ENCODE results near the gene TRAK1.

TRAK1 gene

DNA sequence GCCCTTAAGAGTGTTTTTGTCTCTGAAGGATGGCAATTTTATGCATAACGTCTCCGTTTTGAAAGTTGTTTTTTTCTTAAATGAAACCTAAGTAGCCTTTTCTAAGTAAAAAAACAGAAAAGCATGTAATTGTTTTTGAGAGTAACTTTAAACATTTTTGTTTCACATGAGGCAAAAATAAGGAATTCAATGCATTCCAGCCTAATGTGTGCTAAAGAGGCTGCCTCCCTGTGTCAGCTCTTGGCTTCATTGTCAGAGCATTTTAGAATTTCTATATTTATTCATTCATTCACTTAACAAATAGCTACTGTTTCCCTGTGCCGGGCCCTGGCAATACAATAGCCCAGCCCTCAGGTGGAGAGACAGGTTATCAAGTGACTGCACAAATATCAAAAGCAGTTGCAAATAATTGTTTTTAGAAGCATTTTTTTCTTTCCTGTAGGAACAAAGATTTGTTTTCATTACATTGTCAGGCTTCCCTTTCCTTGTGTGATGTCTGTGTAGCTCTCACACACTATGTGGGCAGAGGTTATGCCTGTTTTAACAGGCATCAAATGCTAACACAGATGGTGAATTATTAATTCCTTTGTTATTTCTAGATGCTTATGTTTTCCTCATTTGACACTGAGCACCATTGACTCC lies 93.0 kb downstream of the TRAK1 start:
- no peak for DNase-seq

DNA sequence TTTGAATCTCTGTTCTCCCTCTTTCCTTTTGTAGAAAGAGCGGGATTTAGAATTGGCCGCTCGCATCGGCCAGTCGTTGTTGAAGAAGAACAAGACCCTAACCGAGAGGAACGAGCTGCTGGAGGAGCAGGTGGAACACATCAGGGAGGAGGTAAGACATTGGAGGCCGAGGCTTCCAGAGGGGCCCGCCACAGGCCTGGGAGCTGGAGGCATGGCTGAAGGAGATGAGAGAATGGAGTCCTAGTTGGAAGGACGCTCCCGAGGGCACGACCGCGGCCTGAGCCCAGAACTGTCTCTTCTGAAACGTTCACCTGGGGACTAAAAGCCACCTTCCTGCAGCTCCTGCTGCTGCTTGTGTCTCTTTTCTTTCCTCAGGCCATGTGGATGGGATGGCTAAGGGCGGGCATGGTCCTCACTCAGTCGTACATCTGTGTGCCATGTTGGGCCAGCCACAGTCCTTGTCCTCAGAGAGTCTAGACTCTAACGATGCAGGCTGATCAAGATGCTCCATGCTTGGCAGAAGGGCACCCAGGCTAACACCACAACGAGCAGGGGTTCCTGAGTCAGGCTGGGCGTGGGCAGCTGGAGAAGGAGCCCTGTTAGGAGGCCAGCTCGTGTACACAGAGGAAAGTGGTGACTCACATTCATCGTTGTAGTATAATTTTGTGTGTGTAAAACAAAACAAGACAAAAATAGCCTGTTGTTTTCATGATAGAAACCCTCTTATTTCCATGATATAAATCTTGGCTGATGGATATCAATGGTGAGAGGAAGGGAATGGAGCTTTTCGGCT lies 93.7 kb downstream of the TRAK1 start:
- DNase-seq, result no peak

DNA sequence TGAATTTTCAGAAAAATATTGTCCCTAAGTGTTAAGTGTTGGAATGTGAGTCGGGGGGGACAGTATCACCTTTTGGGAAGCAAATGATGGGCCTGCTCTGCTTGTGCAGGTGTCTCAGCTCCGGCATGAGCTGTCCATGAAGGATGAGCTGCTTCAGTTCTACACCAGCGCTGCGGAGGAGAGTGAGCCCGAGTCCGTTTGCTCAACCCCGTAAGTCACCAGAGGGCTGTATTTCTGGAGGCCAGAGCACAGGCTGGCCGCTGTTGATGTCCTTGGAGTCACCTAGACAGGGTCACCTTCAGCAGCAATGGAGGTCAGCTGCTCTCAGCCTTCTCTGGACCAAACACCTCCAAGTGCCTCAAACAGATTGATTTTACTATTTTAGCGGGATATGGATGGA lies 96.8 kb downstream of the TRAK1 start:
- DNase-seq, result no peak

DNA sequence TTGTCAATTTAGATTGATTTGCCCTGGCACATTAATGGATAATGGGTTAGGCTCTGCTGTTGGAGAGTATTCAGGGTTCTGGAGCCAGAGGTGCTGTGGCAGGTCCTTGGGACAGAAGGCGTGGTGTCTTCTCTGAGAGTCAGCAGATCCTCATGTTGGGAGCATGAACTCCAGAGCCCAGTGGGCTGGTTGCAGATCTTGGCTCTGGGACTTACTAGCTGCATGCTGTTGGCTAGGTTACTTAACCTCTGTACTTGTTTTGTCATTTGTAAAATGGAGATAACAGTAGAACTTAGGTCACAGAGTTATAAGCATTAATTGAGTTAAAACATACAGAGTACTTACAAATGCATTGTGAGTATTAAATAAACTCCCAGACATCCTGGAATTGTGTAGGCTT lies 97.2 kb downstream of the TRAK1 start:
- no peak for DNase-seq

DNA sequence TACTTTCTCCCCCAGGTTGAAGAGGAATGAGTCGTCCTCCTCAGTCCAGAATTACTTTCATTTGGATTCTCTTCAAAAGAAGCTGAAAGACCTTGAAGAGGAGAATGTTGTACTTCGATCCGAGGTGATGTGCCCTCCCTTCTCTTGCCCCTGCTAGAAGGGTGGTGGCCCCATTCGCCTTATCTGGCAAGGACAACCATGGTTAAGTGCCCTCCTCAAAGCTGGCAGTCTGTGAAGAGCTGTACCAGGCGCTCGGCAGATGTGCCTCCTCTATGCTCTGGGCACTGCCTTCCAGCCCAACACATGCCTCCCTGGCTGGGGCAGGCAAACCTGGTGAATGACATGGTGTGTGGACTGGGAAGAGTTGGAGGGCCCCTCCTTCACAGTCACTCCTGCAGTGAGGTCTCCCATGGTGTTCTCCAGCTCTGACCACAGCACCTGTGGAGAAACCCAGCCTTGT lies 97.9 kb downstream of the TRAK1 start:
- no peak for DNase-seq

DNA sequence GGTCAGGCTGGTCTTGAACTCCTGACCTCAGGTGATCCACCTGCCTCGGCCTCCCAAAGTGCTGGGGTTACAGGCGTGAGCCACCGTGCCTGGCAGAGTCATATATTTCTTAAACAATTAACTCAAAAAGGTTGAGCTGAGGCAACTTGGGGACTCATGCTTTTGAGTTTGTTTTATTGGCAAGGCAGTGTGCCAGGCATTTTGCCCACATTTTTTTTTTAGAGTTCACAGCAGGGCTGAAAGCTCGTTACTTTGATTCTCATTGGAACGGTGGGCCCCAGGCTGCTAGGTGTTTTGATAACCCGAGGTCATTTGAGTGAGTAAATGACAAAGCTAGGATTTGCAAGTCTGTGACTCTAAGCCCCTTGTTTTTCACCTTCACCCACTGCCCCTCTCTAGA lies 98.6 kb downstream of the TRAK1 start:
- no peak for DNase-seq

DNA sequence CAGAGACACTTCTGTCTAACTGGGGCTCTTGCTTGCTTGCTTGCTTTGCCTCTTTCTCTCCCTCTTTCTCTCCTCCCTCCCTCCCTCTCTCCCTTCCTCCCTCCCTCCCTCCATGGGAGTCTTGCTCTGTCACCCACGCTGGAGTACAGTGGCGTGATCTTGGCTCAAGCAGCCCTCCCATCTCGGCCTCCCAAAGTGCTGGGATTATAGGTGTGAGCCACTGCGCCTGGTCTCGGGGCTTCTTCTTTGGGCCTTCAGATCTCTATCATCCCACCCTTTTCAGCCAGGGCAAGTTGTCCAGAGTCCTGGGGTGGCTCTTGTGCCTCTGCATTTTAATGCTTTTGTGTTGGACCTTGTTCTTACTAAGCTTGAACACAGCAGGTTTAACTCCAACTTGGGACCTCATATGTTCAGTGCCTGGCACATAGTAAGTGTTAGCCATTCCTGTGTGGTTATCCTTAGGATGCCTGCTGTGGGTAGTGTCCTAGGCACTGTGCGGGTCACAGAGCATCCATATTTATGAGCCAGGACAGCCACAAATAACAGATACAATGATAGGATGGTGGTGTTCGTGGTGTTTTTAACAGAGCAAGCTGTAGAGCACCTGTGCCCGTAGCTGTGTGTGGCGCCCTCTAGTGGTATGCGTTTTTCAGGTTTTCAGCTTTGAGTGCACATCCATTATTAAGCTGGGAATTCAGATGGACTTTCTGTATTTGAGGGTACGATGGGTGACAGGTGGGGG lies 99.7 kb downstream of the TRAK1 start:
- peak; percentile 51 to 61 for DNase-seq

DNA sequence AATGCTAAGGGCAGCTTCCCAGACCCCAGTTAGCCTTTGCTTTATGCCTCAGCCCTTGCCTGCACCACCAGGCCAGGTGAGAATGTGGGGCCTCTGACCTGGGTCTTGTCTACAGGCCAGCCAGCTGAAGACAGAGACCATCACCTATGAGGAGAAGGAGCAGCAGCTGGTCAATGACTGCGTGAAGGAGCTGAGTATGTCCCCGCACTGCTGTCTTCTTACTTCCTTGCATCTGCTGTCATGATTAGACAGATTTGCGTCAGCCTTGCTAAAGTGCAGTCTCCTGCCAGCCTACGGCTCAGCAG lies 100.2 kb downstream of the TRAK1 start:
- no peak for DNase-seq

DNA sequence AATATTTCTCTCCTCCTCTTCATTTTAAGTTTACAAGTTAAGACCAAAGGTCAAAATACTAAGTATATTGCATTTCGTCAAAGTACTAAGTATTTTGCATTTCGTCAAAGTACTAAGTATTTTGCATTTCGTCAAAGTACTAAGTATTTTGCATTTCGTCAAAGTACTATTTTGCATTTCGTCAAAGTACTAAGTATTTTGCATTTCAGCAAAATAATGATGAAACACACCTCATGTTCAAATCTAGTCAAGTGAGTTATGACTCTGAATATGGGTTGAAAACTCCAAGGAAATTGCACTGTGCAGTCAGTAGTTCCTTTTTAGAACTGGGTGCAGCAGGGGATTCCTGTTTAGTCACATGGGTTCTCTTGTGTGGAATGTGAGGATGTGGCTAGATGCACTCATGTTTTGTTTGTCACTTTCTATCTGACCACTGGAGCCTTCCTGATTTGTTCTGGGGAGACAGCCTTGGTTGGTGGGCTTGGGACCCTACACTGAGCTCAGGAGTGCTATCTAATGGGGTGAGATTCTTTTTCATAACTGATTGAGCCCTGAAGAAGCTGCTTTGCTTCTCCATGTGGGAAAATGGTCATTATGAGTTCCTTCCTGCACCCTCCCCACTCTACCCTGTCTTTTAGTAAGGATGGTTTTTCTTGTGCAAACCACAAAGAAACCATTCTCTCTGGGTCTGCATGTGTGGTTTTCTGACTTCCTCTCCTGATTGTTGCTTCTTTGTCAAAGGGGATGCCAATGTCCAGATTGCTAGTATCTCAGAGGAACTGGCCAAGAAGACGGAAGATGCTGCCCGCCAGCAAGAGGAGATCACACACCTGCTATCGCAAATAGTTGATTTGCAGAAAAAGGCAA lies 101.4 kb downstream of the TRAK1 start:
- DNase-seq, result no peak

DNA sequence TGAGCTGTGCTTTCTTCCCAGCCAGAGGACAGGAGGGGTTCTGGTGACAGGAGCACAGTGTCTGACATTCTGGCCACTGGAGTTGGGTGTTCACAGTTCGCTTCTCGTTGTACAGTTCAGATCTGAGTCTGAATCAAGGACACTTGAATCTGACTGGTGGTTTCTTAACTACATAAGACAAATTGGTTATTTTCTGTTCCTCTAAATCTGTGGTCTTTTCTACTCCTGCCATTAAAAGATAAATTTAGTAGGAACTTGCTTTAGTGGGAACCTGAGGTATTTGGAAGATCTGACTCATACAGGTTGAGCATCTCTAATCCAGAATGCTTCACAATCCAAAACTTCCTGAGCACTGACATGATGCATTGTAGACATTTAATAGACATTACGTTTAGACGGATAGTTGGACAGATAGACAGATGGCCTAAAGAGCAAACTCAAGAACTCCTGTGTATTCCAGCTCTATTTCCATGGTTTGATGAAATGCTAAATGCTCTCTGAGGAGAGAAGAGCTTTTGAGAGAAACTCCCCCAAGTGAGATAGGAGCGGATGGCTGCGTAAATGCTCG lies 103.9 kb downstream of the TRAK1 start:
- DNase-seq, result no peak

DNA sequence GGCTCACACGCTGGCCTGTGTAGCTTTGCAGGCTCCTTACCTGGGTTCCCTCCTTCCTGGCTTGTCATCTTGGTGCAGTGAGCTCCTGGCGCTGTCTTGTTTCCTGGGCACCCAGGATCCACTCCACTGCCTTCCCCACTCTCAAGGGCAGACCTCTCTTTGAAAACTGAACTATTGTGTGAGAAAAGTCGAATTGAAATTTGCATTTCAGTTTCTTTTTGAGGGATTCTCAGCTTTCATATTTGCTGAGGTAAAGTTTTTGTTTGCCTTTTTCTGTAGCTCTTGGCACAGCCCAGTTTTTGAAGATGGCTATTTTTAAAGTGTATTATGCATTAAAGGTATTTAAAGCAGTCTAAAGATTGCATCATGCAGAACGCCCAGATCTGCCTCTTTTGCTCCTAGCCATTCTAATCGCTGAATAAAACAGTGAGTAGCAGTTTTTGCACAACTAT lies 104.7 kb downstream of the TRAK1 start:
- DNase-seq, result no peak

DNA sequence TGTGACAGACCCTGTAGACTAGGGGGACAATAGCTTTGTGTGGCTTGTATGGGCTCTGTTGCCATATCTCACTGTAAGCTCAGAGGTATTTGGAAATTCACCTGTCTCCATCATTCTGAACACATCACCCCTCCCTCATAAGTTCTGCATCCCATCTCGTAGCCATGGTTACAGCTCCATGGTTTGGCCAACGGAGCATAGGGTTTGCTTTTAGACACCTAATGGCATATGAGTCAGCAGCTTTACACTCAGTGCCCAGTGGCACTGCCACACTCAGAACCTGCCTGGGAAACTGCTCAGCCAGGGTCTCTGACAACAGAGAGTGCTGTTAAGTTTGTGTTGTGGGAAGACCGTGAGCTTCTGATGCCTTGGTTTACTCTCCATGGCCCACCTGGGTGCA lies 107.6 kb downstream of the TRAK1 start:
- DNase-seq, result no peak

DNA sequence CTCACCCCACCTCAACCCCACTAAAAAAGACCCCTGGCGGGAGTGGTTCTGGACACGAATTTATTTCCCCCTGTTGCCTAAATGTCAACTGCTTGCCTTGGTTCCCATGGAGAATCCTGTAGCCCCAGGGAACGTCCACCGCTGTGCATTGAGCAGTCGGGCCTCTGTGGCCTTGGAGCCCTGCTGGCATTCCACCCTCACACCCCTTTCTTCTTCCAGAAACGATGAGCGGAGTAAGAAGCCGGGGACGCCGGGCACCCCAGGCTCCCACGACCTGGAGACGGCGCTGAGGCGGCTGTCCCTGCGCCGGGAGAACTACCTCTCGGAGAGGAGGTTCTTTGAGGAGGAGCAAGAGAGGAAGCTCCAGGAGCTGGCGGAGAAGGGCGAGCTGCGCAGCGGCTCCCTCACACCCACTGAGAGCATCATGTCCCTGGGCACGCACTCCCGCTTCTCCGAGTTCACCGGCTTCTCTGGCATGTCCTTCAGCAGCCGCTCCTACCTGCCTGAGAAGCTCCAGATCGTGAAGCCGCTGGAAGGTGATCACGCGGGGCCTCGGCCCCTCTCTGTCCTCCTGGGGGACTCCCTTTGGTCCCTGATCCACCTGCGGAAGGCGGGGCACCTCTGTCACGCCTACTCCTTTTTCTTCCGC lies 111.2 kb downstream of the TRAK1 start:
- DNase-seq, result no peak

DNA sequence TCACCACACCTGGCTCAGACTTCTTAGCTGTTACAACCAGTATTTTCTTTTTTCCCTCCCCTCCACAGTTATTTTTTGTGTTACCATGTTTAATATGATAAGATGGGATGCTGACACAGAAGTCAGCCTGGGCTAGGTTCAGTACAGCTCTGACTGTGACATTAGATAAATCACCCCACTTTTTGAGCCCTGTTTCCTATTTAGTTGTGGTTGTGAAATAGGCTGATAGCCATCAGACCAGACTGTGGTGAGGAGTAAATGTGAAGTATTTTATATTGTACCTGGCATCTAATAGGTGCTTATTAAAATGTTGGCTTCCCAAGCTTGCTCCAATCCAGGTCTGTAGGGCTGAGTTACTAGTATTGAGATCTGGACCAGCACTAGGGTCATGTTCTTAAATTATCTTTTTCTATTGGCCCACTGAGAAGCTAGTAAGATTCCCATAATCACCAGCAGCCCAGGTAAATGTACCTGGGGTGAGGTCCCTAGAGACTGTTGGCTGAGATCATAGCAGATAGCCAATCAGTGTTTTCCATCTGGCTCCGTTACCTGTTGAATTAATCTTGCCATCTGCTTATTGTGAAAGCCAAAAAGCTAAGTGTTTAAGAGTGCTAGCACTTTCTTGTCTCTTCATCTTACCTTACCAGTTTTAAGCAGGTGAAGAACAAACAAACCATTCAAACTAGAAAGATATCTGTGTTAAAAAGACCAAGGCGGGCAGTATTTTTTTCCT lies 113.9 kb downstream of the TRAK1 start:
- DNase-seq, result no peak

DNA sequence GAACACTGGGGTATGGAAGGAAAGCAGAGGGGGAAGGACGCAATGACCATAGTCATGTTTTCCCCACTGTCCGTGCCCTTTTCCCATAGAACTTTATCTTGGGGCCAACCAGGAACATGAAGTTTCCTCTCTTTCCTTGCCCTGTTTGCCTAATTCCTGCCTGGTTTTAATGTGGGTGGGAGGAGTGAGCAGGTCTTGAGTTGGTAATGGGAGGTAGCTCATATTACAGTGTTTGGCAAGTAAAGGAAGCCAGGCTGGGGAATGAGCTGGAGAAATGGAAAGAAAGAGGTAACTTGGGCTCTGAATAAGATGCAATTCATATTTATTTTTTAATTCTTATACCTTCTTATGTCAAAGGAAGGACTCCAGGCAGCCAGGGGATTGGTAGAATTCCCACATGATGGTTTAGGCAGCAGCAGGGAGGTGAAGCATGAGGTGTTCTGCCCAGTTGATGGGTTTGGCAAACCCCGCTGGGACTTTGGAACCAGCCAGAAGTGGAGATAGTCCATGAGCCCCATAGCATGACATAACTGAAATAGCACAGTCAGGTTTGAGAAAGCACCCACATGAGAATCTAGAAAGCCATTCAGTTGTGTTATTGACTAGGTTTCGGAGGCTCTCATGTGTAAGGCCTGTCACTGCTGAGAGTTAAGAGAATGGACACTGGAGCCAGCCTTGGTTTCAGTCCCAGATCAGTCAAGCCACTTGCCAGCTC lies 114.8 kb downstream of the TRAK1 start:
- no peak for DNase-seq

DNA sequence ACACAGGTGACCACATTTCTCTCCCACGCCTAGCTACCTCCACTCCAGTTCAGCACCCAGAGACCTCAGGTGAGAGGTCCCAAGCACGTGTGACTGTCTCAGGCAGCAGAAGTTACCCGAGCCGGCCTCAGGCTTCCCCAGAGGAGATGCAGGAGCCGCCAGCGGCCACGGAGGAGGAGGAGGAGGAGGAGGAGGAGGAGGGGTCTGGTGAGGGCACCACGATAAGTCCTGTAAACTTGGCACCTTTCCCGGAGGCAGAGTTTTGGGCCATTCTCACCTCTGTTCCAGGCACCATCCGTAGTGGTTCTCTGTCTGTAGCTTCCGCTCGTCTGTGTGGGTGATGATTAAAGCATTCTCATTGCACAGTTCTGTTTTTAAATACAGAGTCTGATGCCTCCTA lies 118.8 kb downstream of the TRAK1 start:
- DNase-seq, result no peak

DNA sequence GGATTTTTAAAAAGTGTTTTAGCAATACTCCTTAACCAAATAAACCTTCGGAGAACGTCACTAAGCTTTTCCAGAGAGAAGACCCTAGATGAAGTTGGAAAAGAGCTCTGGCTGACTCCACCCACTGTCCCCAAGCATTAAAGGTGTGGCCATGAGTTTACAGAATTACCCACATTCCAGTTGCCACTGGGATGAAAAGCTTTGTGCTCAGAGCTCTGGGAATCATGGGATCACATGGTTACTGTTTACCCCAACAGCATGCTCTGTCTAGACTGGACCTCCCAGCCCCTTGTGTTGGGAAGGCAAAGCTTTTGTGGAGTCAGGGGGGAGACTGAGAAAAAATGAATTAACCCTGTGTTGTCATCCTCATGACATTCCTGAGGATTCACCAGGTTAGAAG lies 119.6 kb downstream of the TRAK1 start:
- no peak for DNase-seq

DNA sequence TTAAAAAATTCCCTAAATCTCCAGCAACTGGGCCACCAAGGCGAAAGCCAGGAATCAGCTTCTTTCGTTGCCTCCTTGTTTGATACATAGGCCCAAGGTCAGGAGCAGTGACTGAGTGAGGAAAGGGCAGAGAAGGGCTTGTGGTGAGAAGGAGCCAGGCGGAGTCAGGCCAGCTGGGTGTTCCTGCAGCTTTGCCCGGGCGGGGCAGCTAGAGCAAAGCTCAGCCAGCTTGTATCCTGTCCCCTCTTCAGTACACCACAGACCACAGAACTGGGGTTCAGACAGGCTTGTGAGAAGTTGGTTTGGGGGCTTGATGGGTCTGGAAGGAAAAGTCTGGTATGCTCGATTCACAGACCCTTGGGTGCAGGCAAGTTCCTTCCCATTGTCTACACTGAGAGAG lies 122.3 kb downstream of the TRAK1 start:
- peak in 1 of 2 donors; percentile 21 for DNase-seq

DNA sequence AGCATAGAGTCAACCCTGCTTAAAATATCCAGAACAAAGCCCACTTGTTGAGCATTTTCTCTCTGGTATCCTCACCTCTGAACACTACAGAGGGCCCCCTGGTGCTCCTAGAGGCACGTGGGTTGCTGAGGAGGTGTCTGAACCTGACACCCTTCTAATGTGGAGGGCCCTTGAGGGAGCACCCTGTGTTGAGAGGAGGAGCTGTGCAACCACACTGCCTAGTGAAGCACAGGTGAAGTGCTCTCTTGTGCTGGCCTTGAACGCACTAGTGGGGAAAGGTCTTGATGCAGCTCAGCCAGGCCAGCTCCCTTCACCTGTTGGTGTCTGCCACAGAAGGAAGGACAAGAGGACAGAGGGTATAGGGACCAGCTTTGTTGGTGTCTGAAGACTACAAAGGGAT lies 122.9 kb downstream of the TRAK1 start:
- no peak for DNase-seq

DNA sequence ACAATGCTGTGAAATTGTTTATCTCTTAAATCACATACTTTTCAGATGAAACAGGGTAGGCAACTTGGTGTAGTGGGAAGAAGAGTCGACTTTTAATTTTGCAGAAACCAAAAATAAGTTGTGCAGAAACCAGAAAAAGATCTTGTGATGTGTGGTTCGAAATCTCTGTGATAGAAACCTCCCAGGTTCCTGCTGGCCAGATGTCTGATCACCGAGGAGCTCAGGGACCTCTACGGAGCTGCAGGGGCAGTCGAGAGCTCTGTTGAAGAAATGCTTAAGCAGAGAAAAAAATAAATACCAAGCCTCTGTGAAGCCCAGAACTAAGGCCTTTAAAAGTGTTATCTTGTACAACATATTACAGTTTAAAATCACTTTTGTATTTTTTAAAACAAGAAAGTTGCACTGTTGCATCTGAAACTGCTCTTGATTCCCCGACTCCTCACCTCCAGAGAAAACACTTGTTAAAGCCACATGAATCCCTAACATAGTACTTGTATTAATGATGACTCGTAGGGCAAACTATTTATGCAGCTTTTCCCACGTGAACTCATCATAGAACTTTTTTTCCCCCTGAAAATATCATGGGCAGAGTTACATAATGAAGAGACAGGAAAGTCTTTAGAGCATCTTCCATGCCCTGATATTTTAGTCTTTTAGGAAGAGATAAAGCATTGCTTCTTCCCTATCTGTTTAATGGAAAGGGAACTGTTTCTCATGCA lies 123.6 kb downstream of the TRAK1 start:
- DNase-seq, result no peak
